Measurements from ENCODE around the gene GADD45A.
"Not testable (repeated sequence)": the region's sequence is repeated elsewhere in the genome, so short reads cannot be mapped to it uniquely, and the experiment has no call there.

The GADD45A gene

GRCh38 chr1:67722292-67722944, 37.4 kb downstream of the GADD45A start:
- DNase-seq = no peak

- no peak for DNase-seq
These were observed 38.1 kb downstream of the GADD45A start for GRCh38 chr1:67723126-67723525.

GRCh38 chr1:67723620-67724019, 38.6 kb downstream of the GADD45A start:
- DNase-seq = no peak

- DNase-seq = no peak
These were observed 40.0 kb downstream of the GADD45A start for GRCh38 chr1:67724928-67725560.

GRCh38 chr1:67726224-67726623, 41.2 kb downstream of the GADD45A start:
- no peak for DNase-seq

- no peak for DNase-seq
These were observed 44.9 kb downstream of the GADD45A start for GRCh38 chr1:67729872-67730271.

DNA sequence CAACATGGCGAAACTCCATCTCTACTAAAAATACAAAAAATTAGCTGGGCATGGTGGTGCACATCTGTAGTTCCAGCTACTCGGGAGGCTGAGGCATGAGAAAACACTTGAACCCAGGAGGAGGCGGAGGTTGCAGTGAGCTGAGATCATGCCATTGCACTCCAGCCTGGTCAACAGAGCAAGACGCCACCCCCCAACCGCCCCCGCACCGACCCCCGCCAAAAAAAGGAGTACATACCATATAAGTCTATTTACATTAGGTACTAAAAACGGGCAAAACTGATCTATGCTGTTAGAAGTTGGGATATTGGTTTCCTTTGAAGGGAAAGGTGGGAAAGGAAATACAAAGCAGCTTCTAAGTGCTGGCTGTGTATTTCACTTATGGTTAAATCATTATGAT, 45.3 kb downstream of the GADD45A start:
- DNase-seq = not testable (repeated sequence)

DNA sequence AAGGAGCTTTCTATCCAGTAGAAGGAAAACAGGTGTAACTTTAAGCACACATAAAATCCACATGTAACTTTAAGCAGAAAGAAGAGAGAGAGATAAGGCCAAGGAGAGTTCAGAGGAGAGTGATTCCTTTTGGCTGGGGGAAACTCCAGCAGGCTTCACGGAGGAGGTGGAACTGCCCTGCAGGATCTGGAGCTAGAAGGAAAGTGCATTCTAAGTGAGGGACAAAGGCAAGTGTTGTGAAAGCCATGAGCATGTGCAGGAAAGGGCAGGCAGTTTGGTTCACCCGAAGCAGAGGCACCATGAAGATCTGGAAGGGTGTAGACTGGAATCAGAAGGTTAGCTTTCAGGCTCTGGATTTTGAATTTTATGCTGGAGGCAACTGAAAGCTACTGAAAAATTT, 46.3 kb downstream of the GADD45A start:
- no peak for DNase-seq

DNA sequence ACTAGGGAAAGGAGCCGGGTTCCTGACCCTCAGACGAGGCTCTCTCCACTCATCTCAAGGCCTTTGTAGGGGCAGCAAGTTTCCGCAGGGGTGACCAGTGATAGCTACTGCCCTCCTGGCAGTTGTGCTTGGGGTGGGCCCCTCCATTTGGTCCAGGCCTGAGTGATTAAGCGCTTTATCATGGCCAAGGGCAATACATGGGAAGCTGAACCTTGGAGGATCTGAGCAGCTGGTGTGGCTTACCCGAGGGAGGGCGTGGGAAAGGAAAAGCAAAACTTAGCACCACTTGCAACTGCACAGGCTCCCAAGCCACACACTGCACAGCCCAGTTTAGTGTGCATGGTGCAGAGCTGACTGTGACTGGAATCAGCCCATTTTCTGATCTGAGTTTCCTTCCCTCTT, 47.8 kb downstream of the GADD45A start:
- no peak for DNase-seq

GRCh38 chr1:67733681-67734322, 48.8 kb downstream of the GADD45A start:
- DNase-seq = no peak

GRCh38 chr1:67734323-67734690, 49.3 kb downstream of the GADD45A start:
- no peak for DNase-seq

DNA sequence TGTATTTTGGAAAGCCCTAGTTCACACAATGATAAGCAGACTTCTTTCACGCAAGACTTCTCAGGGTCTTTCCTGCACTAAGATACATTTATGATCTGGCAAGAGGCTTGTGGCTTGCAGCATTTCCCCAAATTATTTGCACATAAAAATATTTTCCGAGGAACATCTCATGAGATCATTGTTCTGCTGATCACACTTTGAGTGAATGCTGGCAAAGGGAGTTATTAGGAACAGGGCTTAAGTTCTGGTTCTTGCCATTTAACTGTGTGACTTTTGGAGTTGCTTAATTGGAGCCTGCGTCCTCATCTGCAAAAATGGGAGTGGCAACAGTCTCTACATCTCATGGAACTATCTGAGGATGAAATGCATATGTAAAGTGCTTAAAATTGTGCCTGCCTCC, 50.2 kb downstream of the GADD45A start:
- no peak for DNase-seq

- DNase-seq = peak; percentile 21
These were observed 51.0 kb downstream of the GADD45A start for GRCh38 chr1:67735806-67736627.

GRCh38 chr1:67736750-67737149, 51.7 kb downstream of the GADD45A start:
- DNase-seq = no peak

DNA sequence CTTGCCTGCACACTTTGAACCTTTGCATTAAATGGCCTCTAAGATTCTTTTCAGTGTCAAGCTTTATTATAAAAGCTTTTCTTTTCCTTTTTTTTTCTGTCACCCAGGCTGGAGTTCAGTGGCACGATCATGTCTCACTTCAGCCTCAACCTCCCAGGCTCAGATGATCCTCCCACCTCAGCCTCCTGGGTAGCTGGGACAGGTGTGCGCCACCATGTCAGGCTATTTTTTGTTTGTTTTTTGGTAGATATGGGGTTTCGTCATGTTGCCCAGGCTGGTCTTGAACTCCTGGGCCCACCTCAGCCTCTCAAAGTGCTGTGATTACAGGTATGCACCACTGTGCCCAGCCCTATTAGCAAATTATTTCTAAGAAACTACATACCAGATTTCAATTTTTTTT, 52.9 kb downstream of the GADD45A start:
- DNase-seq = no peak
